ENCODE results near the gene PTPRT.

Gene PTPRT

GRCh38 chr20:43123180-43123579 lies 66.5 kb downstream of the PTPRT start:
- no peak for DNase-seq (ENCODE audit: low read depth in 2 of 3, low spot score in 1 of 3)

DNA sequence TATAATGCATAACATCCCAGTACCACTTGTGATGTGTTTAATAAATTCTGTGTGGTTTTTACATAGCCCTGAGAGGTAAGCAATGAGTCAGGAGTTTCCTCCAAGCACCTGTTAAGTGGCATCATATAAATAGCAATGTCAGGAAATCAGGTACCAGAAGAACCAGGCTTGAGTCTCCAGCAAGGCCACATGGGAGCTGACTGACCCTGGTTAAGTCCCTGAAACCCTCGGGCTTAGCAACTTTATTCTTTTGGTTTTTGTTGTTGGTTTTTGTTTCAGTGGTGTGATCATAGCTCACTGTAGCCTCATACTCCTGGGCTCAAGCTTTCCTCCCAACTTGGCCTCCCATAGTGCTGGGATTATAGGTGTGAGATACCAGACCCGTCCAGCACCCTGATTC lies 70.0 kb downstream of the PTPRT start:
- no peak for DNase-seq (ENCODE audit: low read depth in 2 of 3, low spot score in 1 of 3)

DNA sequence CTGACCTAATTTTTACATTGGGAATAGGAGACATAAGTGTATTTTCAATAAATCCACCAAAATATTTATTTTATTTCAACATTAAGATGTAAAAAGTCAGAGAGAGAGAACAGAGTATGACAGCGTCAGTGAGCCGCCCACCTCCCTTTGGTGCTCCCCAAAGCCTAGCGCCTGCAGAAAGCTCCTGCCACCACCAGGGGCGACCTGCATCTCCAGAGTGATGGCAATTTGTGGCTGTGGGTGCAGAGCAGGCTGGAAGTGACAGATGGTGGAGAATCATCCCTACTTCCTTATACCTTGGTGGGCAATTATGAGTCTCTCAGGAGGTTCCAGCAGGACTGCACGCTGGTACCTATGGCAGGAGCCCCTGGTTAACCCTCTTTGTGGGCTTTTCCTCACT lies 87.3 kb downstream of the PTPRT start:
- DNase-seq (ENCODE audit: low read depth in 2 of 3, low spot score in 1 of 3), result no peak

- DNase-seq (ENCODE audit: low read depth in 2 of 3, low spot score in 1 of 3), result no peak
Observed at GRCh38 chr20:43096931-43097260, 92.8 kb downstream of the PTPRT start.

GRCh38 chr20:43096126-43096930 lies 93.4 kb downstream of the PTPRT start:
- DNase-seq (ENCODE audit: low read depth in 2 of 3, low spot score in 1 of 3), result no peak

DNA sequence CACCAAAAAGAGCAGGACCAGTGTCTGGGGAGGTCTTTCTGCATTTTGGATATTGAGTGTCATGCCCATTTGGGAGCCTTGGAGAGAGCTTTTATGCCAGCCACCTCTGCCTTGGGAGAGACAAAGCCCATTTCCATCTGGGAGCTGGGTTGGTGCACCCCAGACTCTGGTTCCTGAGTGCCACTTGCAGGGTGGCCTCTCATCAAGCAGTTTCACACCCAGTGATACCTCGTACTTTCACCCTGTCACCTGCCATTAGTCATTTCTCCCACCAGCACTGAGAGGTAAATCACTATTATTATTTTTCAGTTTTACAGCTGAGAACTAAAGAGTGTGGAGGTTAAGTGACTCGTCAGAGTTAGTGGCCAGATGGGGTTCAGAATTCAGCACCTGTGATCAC lies 94.7 kb downstream of the PTPRT start:
- DNase-seq (ENCODE audit: low read depth in 2 of 3, low spot score in 1 of 3), result no peak

DNA sequence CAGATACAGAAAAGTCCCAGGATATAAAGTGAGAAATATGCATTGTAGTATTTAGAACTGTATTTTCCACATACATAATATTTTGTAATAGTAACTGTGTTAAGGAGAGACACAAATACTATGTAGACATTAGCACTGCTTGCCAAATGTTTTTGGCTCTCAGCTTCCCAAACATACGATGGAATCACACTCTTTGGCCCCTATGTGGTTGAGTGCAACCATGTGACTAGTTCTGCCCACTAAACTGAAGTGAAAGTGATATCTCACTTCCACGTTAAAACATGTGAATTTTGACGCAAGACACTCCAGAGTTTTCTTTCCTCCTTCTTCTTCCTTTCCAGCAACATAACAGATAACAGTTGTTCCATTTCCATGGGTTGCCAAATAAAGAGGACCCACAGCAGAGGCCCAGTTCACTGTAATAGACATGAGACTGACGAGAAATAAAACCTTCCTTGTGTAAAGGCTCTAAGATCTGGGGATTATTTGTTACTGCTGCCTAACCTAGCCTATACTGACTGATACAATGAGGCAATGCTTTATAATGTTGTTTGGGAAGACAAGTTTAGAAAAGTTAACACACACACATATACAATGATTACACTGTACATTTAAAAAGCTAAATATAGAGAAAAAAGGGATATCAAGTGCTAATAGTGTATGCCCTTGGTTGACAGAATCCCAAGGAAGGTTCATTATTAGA lies 97.2 kb downstream of the PTPRT start:
- no peak for DNase-seq (ENCODE audit: low read depth in 2 of 3, low spot score in 1 of 3)

DNA sequence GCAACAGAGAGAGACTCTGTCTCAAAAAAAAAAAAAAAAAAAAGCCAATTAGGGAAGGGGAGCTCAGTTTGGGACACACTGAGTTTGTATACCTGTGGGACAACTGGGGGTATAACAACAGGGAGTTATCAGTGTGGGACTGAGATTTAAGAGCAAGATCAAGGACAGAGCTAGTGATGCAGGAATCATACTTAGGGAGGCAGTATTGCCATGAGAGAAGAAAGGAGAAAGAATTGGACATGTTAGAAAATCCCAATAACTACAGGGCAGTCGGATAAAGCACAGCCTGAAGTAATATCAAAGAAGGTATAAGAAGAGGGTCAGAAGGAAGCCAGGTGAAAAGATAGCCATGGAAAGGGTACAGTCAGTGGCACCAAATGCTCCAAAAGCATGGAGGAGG lies 121.2 kb downstream of the PTPRT start:
- no peak for DNase-seq (ENCODE audit: low read depth in 2 of 3, low spot score in 1 of 3)

DNA sequence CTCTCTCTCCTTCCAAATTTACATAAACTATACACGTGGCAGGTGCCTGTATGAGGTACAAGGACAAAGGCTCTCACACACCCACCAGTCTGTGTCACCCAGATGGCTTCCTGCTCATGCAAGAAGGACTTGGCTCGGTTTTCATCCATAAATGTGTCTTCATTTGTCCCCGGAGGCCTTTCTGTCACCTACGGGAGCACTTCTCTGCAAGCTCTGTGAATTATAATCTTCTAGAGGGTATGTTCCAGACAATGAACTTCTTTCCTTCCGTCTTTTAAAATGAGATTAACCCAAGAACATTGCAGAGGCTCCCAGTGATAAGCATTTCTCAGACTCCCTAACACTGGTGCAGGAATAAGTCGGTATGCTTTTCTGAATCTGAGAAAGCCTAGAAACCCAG lies 123.6 kb downstream of the PTPRT start:
- no peak for DNase-seq (ENCODE audit: low read depth in 2 of 3, low spot score in 1 of 3)

DNA sequence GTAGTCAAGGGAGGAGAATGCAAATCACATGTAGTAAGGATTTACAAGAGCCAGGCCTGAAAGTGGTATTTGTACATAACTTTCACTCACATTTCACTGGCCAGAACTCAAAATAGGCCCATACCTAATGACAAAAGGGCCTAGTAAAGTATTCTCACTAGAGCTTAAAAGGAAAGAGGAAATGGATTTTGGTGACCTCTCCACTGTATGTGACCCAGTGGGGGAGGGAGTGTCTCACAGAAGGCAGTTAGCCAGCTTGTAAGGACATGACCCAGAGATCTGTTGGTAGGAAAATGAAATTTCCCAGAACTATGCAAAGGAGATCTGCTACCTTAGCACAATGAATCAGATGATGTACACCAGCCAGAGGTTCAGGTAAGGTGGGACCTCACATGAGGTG lies 124.4 kb downstream of the PTPRT start:
- DNase-seq (ENCODE audit: low read depth in 2 of 3, low spot score in 1 of 3), result no peak

DNA sequence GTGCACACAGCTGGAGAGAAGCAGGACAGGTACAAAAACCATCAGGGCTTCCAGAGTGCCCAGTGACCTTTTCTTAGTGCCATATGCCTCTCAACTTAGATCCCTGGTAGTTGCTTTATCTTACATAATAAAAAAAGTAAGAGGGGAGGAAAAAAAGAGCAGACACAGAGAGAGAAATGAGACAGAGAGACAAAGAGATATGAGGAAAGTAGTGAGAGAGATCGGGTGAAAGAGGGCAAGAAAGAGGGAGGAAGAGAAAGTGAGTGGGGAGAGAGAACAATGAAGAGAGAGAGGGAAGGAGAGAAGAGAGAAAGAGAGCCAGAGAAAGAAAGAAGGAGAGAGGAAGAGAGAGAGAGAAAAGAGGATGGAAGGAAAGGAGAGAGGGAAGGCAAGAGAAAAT lies 131.6 kb downstream of the PTPRT start:
- DNase-seq (ENCODE audit: low read depth in 2 of 3, low spot score in 1 of 3), result no peak

DNA sequence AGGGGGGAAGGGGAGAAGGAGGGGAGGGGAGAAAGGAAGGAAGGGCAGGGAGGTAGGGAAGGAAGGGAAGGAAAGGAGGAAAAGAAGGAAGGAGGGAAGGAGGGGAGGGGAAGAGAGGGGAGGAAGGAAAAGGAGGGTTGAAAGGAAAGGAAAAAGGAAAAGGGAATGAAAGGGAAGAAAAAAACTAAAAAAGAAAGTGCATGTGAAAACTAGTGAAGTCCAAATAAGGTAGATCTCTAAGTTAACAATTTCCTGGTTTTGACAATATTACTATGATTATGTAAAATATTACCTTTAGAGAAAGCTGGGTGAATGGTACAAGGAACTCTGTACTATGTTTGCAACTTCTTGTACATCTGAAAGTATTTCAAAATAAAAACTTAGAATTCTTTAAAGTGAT lies 132.4 kb downstream of the PTPRT start:
- no peak for DNase-seq (ENCODE audit: low read depth in 2 of 3, low spot score in 1 of 3)

- no peak for DNase-seq (ENCODE audit: low read depth in 2 of 3, low spot score in 1 of 3)
Observed at GRCh38 chr20:43055181-43055884, 134.4 kb downstream of the PTPRT start.

- DNase-seq (ENCODE audit: low read depth in 2 of 3, low spot score in 1 of 3), result no peak
Observed at GRCh38 chr20:43052532-43052931, 137.2 kb downstream of the PTPRT start.

- no peak for DNase-seq (ENCODE audit: low read depth in 2 of 3, low spot score in 1 of 3)
Observed at GRCh38 chr20:43046966-43047365, 142.7 kb downstream of the PTPRT start.

GRCh38 chr20:43043887-43044286 lies 145.8 kb downstream of the PTPRT start:
- no peak for DNase-seq (ENCODE audit: low read depth in 2 of 3, low spot score in 1 of 3)

- no peak for DNase-seq (ENCODE audit: low read depth in 2 of 3, low spot score in 1 of 3)
Observed at GRCh38 chr20:43040427-43040826, 149.3 kb downstream of the PTPRT start.

GRCh38 chr20:43037605-43038309 lies 151.9 kb downstream of the PTPRT start:
- DNase-seq (ENCODE audit: low read depth in 2 of 3, low spot score in 1 of 3), result no peak

- no peak for DNase-seq (ENCODE audit: low read depth in 2 of 3, low spot score in 1 of 3)
Observed at GRCh38 chr20:43034981-43035724, 154.6 kb downstream of the PTPRT start.

DNA sequence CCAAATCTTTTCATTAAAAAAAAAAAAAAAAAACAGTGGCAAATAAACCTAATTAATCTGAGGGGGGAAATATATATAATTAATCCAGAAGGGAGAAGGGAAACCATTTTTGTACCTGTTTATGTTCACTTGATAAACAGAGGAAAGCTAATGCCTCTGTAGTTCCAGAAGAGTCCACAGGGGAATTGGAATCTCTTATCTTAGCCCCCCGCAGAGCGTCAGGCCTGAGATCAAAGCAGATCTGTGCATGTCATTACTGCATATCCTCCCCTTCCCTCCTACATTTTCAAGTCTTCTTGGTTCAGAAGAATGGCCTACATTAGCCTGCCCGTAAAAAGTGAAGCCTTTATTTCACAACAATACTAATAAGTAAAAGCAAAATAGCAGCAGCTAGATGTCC lies 157.2 kb downstream of the PTPRT start:
- no peak for DNase-seq (ENCODE audit: low read depth in 2 of 3, low spot score in 1 of 3)

DNA sequence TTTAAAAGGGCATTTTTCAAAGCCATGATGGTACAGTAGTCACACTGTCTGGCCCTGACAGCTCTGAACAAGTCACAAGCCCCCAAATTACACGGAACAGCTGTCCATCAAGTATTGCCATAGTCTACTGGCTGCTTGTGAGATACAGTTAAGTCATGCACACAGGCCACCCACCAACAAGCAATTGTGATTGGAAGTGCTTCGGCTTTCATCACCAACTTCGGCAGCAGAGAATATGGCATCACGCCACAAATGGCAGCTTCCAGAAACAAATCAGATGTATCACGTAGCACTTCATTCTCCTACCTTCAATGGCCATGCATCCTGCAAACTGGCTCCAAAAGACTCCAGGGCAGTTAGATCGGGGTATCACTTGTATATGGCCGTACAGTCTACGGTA lies 160.5 kb downstream of the PTPRT start:
- DNase-seq (ENCODE audit: low read depth in 2 of 3, low spot score in 1 of 3), result no peak

All from stimulated activated CD4-positive, alpha-beta T cell treated with anti-CD3 and anti-CD28 coated beads, Interleukin-12 subunit alpha, Interleukin-12 subunit beta, amount 100 ng/mL, for 48 hours (primary cell).